KOPT-K1 (cell line): ENCODE data around the gene RAPSN.
A peak's percentile ranks its signal among the peaks of the same experiment; 100 is the strongest.

Experiments used
- H3K27ac ChIP-seq: fragments of 200-600 bp; sonication (generic); 2 replicates; pipeline ENCODE4 v1.5.1; 2016; ENCODE audit warnings: antibody characterized with exemption, mild to moderate bottlenecking, low read depth, low read length; ENCODE audit not compliant: poor library complexity, severe bottlenecking
- H3K36me3 ChIP-seq: fragments of 200-600 bp; sonication (generic); 2 replicates; pipeline ENCODE4 v1.5.1; 2017; ENCODE audit warnings: antibody characterized with exemption, mild to moderate bottlenecking, low read length, moderate library complexity; ENCODE audit not compliant: insufficient read depth
- H3K9me3 ChIP-seq: fragments of 200-600 bp; sonication (generic); 2 replicates; pipeline ENCODE4 v1.5.1; 2017; ENCODE audit warnings: antibody characterized with exemption, low read length, mild to moderate bottlenecking; ENCODE audit not compliant: insufficient read depth, poor library complexity, severe bottlenecking

RAPSN gene

DNA sequence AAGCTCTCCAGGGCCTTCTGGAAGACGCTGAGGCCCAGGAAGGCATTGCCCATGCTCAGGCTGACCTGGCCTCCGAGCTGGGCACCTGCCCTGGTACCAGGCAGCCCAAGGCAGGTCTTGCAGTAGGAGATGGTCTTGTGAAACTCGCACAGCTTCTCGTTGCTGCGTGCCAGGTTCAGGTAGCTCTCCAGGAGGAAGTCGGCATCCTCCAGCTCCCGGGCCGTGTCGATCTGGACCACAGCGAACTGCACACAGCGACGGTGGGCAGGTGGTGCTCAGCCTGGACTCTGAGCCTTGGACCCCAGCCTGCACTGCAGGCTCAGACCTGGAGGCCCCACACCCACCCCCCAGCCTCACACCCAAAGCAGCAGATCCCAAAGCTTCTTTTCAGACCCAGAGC lies 1.0 kb downstream of the RAPSN start:
- Histone ChIP-seq H3K27ac (no peak overlapping the region), H3K9me3 (no peaks in the 10 kb centered on the region), H3K36me3 (no peaks in the 10 kb centered on the region)

DNA sequence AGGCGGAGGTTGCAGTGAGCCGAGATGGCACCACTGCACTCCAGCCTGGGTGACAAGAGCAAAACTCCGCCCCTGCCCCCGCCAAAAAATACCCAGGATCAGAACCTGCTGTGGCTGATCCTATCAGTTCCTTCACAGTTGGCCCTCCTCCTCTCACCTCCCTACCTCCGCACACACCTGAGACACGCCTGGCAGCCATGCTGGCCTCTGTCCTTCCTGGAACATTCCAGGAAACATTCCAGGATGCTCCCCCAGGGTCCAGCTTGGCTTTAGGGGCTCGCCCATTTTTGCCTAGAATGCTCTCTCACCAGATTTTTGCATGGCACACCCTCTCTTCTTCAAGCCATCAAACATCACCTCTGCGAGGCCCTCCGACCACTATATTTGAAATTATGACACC lies 2.1 kb downstream of the RAPSN start:
- H3K9me3 ChIP-seq, result no peaks in the 10 kb centered on the region
- no peaks in the 10 kb centered on the region for H3K36me3 ChIP-seq
- H3K27ac ChIP-seq, result no peak overlapping the region

GRCh38 chr11:47445840-47446239 lies 3.1 kb downstream of the RAPSN start:
- no peaks in the 10 kb centered on the region for H3K9me3 ChIP-seq
- no peak overlapping the region for H3K27ac ChIP-seq
- H3K36me3 ChIP-seq, result no peaks in the 10 kb centered on the region

DNA sequence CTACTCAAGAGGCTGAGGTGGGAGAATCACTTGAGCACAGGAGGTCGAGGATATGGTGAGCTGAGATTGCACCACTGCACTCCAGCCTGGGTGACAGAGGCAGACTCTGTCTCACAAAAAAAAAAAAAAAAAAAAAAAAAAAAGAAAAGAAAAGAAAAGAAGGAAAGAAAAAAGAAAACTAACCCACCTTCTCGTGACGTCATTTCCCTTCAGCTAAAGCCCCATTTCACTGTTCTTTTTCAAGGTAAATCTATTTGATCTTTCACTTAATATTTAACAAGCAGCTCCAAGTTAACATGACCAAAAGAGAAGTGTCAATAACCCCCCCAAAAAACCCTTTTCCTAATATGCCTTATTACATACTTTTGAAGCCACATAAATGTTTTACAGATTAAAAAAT lies 5.1 kb downstream of the RAPSN start:
- Histone ChIP-seq H3K27ac (peak overlapping the region; percentile 70), H3K9me3 (no peaks in the 10 kb centered on the region), H3K36me3 (no peaks in the 10 kb centered on the region)

GRCh38 chr11:47443028-47443700 lies 5.8 kb downstream of the RAPSN start:
- no peaks in the 10 kb centered on the region for H3K36me3 ChIP-seq

DNA sequence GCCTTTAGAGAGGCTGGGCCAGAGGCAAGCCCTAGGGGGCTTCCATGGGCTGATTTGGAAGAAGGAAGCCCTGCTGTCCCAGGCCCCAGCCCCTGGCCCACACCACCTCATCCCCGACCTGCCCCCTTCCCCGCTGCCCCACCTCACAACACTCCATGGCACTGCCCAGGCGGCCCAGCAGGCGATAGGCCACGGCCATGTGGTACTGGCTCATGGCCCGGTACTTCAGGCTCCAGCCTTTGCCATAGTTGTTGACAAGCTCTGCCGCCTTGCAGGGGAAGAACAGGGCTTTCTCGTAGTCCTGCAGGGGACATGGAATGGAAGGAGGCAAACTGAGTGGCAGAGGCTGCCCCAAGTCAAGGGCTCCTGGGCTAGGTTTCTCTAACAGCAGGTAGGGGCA lies 6.4 kb downstream of the RAPSN start:
- no peaks in the 10 kb centered on the region for H3K36me3 ChIP-seq
- peak overlapping the region; percentile 70 for H3K27ac ChIP-seq
- no peaks in the 10 kb centered on the region for H3K9me3 ChIP-seq

More at GRCh38 chr11:47443028-47443700, 5.8 kb downstream of the RAPSN start:
- H3K9me3 ChIP-seq, result no peaks in the 10 kb centered on the region
- H3K27ac ChIP-seq, result peak overlapping the region; percentile 70

DNA sequence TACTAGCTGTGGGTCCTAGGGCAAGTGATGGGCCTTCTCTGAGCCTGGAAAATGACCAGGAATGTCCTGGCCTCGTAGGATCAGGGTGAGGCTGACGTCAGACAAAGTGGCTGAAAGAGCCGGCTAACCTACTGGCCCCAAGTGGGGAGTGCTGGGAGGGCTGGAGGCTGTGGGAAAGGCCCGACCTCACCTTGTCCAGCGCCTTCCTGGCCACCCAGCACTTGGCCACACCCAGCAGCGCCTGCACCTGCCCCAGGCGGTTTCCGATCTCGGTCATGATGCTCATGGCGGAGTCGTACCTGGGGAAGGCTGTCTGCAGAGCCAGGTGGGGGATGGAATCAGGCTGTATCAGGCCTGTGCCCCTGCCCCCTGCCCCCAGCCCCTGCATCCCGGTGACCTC lies 7.5 kb downstream of the RAPSN start:
- no peaks in the 10 kb centered on the region for H3K36me3 ChIP-seq
- no peak overlapping the region for H3K27ac ChIP-seq
- no peaks in the 10 kb centered on the region for H3K9me3 ChIP-seq

GRCh38 chr11:47440054-47440476 lies 8.9 kb downstream of the RAPSN start:
- Histone ChIP-seq H3K27ac (no peak overlapping the region), H3K36me3 (no peaks in the 10 kb centered on the region), H3K9me3 (no peaks in the 10 kb centered on the region)

GRCh38 chr11:47438721-47439120 lies 10.2 kb downstream of the RAPSN start:
- no peak overlapping the region for H3K27ac ChIP-seq

GRCh38 chr11:47437746-47438418 lies 11.1 kb downstream of the RAPSN start:
- Histone ChIP-seq H3K27ac (no peak overlapping the region), H3K9me3 (no peaks in the 10 kb centered on the region), H3K36me3 (no peaks in the 10 kb centered on the region)

More at GRCh38 chr11:47438721-47439120, 10.2 kb downstream of the RAPSN start:
- no peaks in the 10 kb centered on the region for H3K9me3 ChIP-seq
- no peaks in the 10 kb centered on the region for H3K36me3 ChIP-seq

DNA sequence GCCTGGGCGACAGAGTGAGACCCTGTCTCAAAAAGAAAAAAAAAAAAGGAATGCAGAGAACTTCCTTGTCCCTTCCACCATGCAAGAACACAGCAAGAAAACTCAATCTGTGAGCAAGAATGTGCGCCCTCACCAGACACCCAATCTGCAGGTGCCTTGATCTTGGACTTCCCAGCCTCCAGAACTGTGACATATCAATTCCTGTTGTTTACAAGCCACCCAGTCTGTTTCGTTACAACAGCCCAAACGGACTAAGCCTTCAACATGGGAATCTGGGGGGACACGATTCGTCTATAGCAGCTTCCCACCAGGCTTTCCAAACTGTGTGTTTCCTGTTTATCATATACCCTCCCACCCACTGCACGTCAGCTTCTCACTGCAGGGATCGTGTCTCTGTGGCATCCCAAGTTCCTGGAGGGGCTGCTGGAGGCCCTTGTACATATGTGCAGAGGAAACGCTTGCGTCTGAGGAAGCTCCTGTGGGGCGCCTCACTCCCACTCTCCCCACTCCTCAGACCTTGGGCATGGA lies 11.7 kb downstream of the RAPSN start:
- H3K9me3 ChIP-seq, result no peaks in the 10 kb centered on the region
- no peak overlapping the region for H3K27ac ChIP-seq
- H3K36me3 ChIP-seq, result no peaks in the 10 kb centered on the region

- Histone ChIP-seq H3K36me3 (no peaks in the 10 kb centered on the region), H3K9me3 (no peaks in the 10 kb centered on the region), H3K27ac (no peak overlapping the region)
Observed at GRCh38 chr11:47436726-47437125, 12.2 kb downstream of the RAPSN start.

DNA sequence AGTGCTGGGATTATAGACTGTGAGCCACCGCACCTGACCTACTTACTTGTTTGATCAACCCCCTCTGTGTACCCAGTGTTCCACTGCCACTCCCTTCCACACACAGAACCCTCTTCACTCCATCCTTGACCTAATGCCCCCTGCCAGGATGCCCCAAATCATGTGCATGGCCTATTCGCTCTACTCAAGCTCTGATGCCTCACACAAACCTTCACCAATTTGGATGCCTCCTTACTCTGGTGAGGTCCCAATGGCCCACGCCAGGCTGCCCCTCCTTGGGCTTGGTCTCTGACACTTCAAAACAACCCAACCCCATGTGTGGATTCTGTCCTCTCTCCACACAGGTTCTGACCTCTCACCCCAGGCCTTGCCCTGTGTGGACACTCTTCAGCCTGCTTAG lies 13.2 kb downstream of the RAPSN start:
- Histone ChIP-seq H3K36me3 (no peaks in the 10 kb centered on the region), H3K27ac (no peak overlapping the region), H3K9me3 (no peaks in the 10 kb centered on the region)

DNA sequence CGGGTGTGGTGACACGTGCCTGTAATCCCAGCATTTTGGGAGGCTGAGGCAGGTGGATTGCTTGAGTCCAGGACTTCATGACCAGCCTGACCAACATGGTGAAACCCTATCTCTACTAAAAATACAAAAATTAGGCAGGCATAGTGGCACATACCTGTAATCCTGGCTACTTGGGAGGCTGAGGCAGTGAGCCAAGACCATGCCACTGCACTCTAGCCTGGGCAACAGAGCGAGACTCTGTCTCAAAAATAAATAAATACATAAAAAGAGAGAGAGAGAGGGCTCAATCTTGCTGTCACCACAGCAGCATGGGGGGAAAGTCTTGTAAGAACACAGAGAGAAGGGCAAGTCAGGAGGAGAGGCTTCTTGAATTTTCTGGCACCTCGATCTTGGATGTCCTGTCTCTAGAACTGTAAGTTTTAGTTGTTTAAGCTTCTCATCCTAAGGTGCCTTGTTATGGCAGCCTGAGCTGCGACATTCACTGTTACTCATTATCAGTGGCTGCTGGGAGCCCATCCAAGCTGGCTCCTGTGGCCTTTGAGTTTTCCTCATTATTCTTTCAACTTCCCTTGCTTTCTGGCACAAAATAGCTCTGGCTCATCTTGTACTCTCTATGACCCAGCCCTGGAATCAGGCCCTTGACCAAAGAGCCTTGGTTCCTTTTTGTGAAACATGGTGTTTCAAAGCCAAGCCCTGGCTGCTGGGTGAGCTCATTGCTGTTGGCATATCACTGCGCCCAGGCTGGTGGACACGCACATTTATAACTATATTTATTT lies 14.7 kb downstream of the RAPSN start:
- Histone ChIP-seq H3K36me3 (no peaks in the 10 kb centered on the region), H3K27ac (no peak overlapping the region), H3K9me3 (no peaks in the 10 kb centered on the region)

GRCh38 chr11:47433157-47433556 lies 15.8 kb downstream of the RAPSN start:
- Histone ChIP-seq H3K36me3 (no peaks in the 10 kb centered on the region), H3K9me3 (no peaks in the 10 kb centered on the region), H3K27ac (no peak overlapping the region)
